ENCODE measurements around the gene ZNF638. TPM values are rescaled to one million over a fixed set of nuclear protein-coding genes. Genes with fewer than 3 reads are reported as not detected.

ZNF638 gene
- total and polyA plus RNA-seq, 2 of the 8 experiments (the other 6 are each of a cell fraction or from before 2014, with no cell fraction given) = 45.3 to 143 TPM

DNA sequence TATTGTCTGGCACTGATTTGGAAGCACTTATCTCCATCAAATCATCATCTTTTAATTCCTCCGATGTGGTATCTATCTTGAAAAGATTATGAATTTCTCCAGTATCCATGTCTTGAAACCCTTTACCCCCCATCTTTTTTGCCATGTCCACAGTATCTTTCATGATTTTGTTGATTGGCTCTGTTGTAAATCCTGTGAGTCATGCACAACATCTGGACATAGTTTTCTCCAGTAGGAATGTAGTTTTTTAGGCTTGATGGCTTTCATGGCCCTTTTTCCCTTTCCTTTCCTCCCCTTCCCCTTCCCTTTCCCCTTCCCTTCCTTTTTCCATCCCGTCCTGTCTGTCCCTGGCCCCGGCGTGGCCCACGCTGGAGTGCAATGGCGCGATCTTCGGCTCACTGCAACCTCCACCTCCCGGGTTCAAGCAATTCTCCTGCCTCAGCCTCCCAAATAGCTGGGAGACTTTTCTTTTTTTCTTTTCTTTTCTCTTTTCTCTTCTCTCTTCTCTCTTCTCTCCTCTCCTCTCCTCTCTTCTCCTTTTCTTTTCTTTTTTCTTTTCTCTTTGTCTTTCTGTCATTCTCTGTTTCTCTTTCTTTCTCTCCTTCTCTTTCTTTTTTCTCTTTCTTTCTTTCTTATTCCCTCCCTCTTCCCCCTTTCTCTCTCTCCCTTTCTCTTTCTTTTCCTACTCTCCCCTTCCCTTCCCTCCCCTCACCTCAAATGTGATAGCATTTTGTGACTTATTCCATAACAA, 18.4 kb upstream of the ZNF638 start:
- no peak overlapping the region for H2BK15ac ChIP-seq (ENCODE audit: low read length)
- H2BK120ac ChIP-seq (replicated peaks; ENCODE audit: low read depth, low read length) = no peak overlapping the region
- H3K23ac ChIP-seq (ENCODE audit: insufficient read length) = no peak overlapping the region
- no peak overlapping the region for H3K27ac ChIP-seq (ENCODE audit: low read depth, low read length)
- peaks cover 0 to 19% of the 10 kb centered on the region in 2 experiments; a peak in 2 of 4 replicates for H3K79me2 ChIP-seq (ENCODE audit: control insufficient read depth in 1 of 2, insufficient read depth in 2 of 2, low read length in 2 of 2)
- WGBS, 2 experiments (ENCODE audit: extremely low coverage in 1 of 2, insufficient coverage in 1 of 2, insufficient read length in 1 of 2, insufficient replicate concordance in 2 of 2, low coverage in 1 of 2, low lambda C conversion rate in 2 of 2, missing lambda C conversion rate in 1 of 2) = 83% methylated on average over 9 of the region's 9 CpGs; no CpG with 5 or more reads in 1 of the 2 experiments
- H3K4me2 ChIP-seq (ENCODE audit: insufficient read depth in 1 of 2, low read depth in 2 of 2, low read length in 2 of 2) = no peak overlapping the region
- H3K18ac ChIP-seq (ENCODE audit: extremely low read depth, low read length) = no peak overlapping the region
- no peaks in the 10 kb centered on the region for H3K27me3 ChIP-seq (replicated peaks in 1 of 4; ENCODE audit: control insufficient read depth in 3 of 4, extremely low read depth in 1 of 4, insufficient read depth in 3 of 4, low read length in 3 of 4)
- no peak overlapping the region for H2AK5ac ChIP-seq (ENCODE audit: low read depth, low read length)
- H3K23me2 ChIP-seq (ENCODE audit: low read depth, low read length) = no peaks in the 10 kb centered on the region
- H4K8ac ChIP-seq (ENCODE audit: extremely low read depth, insufficient read depth, low read length) = no peak overlapping the region
- H2BK12ac ChIP-seq (ENCODE audit: low read depth, low read length) = no peak overlapping the region
- POLR2A ChIA-PET (ENCODE audit: partially characterized antibody) = interaction anchor here (1.1 to 1.2 kb wide), 2 partner anchors 9 to 18 kb away, joined by 3 read pairs; partner anchors contain the start of gene ZNF638
- H3K9ac ChIP-seq (replicated peaks in 1 of 4; ENCODE audit: extremely low read depth in 1 of 4, low read depth in 3 of 4, low read length in 3 of 4) = no peak overlapping the region
- FAIRE-seq (no peak), DNase-seq (ENCODE audit: low read depth in 1 of 2, low spot score in 2 of 2) (no peak)
- no peak overlapping the region for H2BK20ac ChIP-seq (ENCODE audit: low read length)
- no peak overlapping the region for H3K56ac ChIP-seq (replicated peaks; ENCODE audit: insufficient read length, low read depth, low read length)
- no peak overlapping the region for H2BK5ac ChIP-seq (ENCODE audit: low read depth, low read length)
- CTCF ChIA-PET (ENCODE audit: partially characterized antibody) = interaction anchor here (1.4 to 1.7 kb wide), 2 partner anchors 13 to 18 kb away, joined by 3 to 6 read pairs; partner anchors contain the start of gene ZNF638
- H4K20me1 ChIP-seq (replicated peaks in 1 of 2; ENCODE audit: control insufficient read depth in 1 of 2, insufficient read depth in 2 of 2, low read length in 2 of 2) = no peaks in the 10 kb centered on the region
- no peak overlapping the region for H3K14ac ChIP-seq (ENCODE audit: insufficient read length)
- H3K79me1 ChIP-seq (ENCODE audit: low read depth, low read length) = no peaks in the 10 kb centered on the region
- peaks cover 5 to 11% of the 10 kb centered on the region in 2 experiments; a peak in 2 of 4 replicates for H3K9me3 ChIP-seq (ENCODE audit: insufficient read depth in 2 of 2, low read depth in 1 of 2, low read length in 1 of 2)
- TF ChIP-seq SP4 (IDR thresholded peaks at IDR 0.05; ENCODE audit: low read length) = no peak
- no peak for TF ChIP-seq CBX5 (IDR thresholded peaks at IDR 0.05; ENCODE audit: low read depth, low read length)
- TF ChIP-seq ZNF274 (IDR thresholded peaks at IDR 0.05; ENCODE audit: borderline replicate concordance, extremely low read depth, low read length) = no peak
- no peak for TF ChIP-seq NRF1 (IDR thresholded peaks at IDR 0.05; ENCODE audit: low read depth, low read length)
- no peak for TF ChIP-seq ASH2L (IDR thresholded peaks at IDR 0.05; ENCODE audit: low read length)
- TF ChIP-seq FOSL1 (IDR thresholded peaks at IDR 0.05; ENCODE audit: insufficient read depth, low read depth, low read length) = no peak
- no peak for TF ChIP-seq ATF2 (IDR thresholded peaks at IDR 0.05; ENCODE audit: low read length)
- no peak overlapping the region for H4K5ac ChIP-seq (ENCODE audit: insufficient read length, low read depth, low read length)
- no peak overlapping the region for H2AFZ ChIP-seq (ENCODE audit: low read length)
- no peak overlapping the region for H3K4ac ChIP-seq (replicated peaks; ENCODE audit: insufficient read length, low read depth, low read length)
- H3K4me3 ChIP-seq (ENCODE audit: extremely low read depth in 1 of 4, insufficient read depth in 2 of 4, low read depth in 3 of 4, low read length in 4 of 4) = no peak overlapping the region
- H3K4me1 ChIP-seq (replicated peaks in 1 of 4; ENCODE audit: control insufficient read depth in 3 of 4, insufficient read depth in 4 of 4, low read length in 3 of 4) = no peaks in the 10 kb centered on the region
- no peaks in the 10 kb centered on the region; a peak in 1 of 8 replicates for H3K36me3 ChIP-seq (ENCODE audit: control insufficient read depth in 2 of 4, insufficient read depth in 4 of 4, low read length in 3 of 4)
- no peak overlapping the region for H4K91ac ChIP-seq (replicated peaks; ENCODE audit: insufficient read length, low read length)

Measured in H1 (cell line).